Activated T-helper 1 cell treated with anti-CD3 and anti-CD28 coated beads, Interleukin-12 subunit alpha, Interleukin-12 subunit beta, Interleukin-2, Interleukin-4 antibody, amounts not matched to agents 30 ng/mL and 10 ng/mL and 1 ng/mL, durations not matched to agents 14 hours and 24 hours and 36 hours (primary cell): Measurements from ENCODE around the gene DDX42. TPM values are rescaled to one million over a fixed set of nuclear protein-coding genes. Genes with fewer than 3 reads are reported as not detected.
"Not testable (repeated sequence)": the region's sequence is repeated elsewhere in the genome, so short reads cannot be mapped to it uniquely, and the experiment has no call there.

Experiments used
- DNase-seq: peaks from one replicate; pipeline ENCODE4 v3.0.0; 2021; ENCODE audit warnings: low spot score
- H3K27ac Mint-ChIP-seq: one replicate; pipeline ENCODE4 v1.8.0; 2021; ENCODE audit warnings: mild to moderate bottlenecking, mixed read lengths
- H3K27me3 Mint-ChIP-seq: one replicate; pipeline ENCODE4 v1.8.0; 2022; ENCODE audit warnings: mild to moderate bottlenecking, moderate library complexity, mixed read lengths; ENCODE audit not compliant: insufficient read depth
- H3K36me3 Mint-ChIP-seq: one replicate; pipeline ENCODE4 v1.8.0; 2021; ENCODE audit warnings: low read depth, mixed read lengths
- H3K4me1 Mint-ChIP-seq: one replicate; pipeline ENCODE4 v1.8.0; 2021; ENCODE audit warnings: low read depth, mixed read lengths
- H3K4me3 Mint-ChIP-seq: one replicate; pipeline ENCODE4 v1.8.0; 2021; ENCODE audit warnings: mild to moderate bottlenecking, moderate library complexity, mixed read lengths
- H3K9me3 Mint-ChIP-seq: one replicate; pipeline ENCODE4 v1.8.0; 2021; ENCODE audit warnings: mixed read lengths
- intact Hi-C: fragments of 100-400 bp; cut with micrococcal nuclease; formaldehyde crosslinking; loops from one replicate; pipeline ENCODE4 v1.15.1; 2024
- total RNA-seq: library from RNA; stranded (reverse); gene quantifications from 2 replicates; pipeline ENCODE4 v1.2.3, GENCODE V29; 2022

Gene DDX42
- total RNA-seq, 1 donor from 2014 or later, result 149 TPM

DNA sequence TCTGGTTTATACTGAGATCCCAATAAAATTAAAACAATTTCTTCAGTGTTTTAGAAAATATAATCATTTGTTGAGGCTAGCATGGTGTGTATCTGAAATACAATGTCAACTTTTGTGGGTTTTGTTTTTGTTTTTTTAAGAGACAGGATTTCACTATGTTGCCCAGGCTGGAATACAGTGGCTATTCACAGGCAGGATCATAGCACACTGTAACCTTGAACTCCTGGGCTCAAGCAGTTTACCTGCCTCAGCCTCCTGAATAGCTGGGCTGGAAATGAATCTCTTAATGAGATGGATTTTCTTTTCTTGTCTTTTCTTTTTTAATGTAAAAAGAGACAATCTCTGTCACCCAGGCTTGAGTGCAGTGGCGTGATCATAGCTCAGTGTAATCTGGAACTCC lies 12.1 kb downstream of the DDX42 start:
- Mint-ChIP-seq H3K36me3 (peaks cover 27% of the 10 kb centered on the region), H3K27ac (no peak overlapping the region), H3K9me3 (no peaks in the 10 kb centered on the region), H3K4me3 (no peak overlapping the region), H3K27me3 (no peaks in the 10 kb centered on the region), H3K4me1 (peaks cover 30% of the 10 kb centered on the region)
- DNase-seq, result no peak
- intact Hi-C loops, result no loop called here

DNA sequence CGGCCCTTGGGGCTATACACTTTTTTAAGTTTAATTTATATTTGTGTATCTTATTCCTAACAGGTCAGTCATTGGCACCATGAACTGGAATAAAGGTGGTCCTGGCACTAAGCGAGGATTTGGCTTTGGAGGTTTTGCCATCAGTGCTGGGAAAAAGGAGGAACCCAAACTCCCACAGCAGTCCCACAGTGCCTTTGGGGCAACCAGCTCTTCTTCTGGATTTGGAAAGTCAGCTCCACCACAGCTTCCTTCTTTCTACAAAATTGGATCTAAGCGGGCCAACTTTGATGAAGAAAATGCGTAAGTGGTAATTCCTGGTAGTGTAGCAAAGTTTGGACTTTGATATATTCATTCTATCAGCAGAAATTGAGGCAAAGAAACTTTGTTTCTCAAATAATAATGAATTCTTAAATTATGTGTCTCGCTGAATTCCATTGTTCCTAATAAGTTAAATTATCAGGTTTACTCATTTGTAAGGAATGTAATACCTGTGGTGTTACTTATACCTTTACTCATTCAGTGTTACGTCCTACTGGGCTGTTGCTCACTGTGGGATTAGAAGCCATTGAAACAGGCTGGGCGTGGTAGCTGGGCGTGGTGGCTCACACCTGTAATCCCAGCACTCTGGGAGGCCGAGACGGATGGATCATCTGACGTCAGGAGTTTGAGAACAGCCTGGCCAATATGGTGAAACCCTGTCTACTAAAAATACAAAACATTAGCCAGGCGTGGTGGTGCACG lies 13.2 kb downstream of the DDX42 start:
- no peak for DNase-seq
- Mint-ChIP-seq H3K36me3 (peaks cover 24% of the 10 kb centered on the region), H3K4me3 (no peak overlapping the region), H3K9me3 (no peaks in the 10 kb centered on the region), H3K27me3 (no peaks in the 10 kb centered on the region), H3K27ac (no peak overlapping the region), H3K4me1 (peaks cover 26% of the 10 kb centered on the region)
- intact Hi-C loops, result no loop called here

DNA sequence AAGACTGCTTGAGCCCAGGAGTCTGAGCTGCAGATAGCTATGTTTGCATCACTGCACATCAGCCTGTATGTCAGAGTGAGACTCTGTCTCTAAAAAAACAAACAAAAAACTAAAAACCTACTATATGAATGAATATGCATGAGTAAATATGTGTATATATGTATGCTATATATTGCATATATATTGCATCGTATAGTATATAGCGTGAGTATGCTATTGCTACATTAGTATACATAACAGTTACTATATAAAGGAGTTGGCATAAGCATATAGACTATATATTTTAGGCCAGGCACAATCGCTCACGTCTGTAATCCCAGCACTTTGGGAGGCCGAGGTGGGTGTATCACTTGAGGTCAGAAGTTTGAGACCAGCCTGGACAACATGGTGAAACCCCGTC lies 16.1 kb downstream of the DDX42 start:
- Mint-ChIP-seq H3K27ac (no peak overlapping the region), H3K36me3 (peaks cover 23% of the 10 kb centered on the region), H3K4me1 (peaks cover 12% of the 10 kb centered on the region), H3K9me3 (no peaks in the 10 kb centered on the region), H3K4me3 (no peak overlapping the region), H3K27me3 (no peaks in the 10 kb centered on the region)
- DNase-seq, result no peak
- intact Hi-C loops, result no loop called here

DNA sequence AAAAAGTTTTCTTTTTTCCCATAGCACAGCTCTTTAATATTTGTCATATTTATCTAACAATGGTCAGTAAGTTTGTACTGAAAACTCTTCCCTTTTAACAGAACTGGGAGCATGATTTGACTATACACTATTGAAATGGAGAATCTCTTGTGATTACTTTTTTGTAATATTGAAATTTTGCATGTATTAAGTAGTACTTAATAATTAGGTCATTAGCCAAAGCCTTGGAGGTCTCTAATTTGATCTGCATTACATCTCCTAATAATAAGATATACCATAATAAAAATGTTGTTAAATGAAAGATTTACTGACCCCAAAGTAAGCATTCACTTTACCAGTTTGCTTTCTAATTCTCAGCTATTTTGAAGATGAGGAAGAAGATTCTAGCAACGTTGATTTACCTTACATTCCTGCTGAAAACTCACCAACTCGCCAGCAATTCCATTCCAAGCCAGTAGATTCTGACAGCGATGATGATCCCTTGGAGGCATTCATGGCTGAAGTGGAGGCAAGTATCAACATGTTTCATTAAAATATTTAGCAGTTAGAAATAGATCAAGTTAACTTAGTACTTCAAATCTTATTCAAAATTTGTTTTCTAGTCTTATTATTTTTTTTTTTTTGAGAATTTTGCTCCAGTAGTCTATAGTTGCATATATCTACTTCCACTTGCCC lies 18.2 kb downstream of the DDX42 start:
- intact Hi-C loops, result no loop called here
- peaks cover 12% of the 10 kb centered on the region for H3K4me1 Mint-ChIP-seq
- H3K9me3 Mint-ChIP-seq, result no peaks in the 10 kb centered on the region
- no peak for DNase-seq
- no peak overlapping the region for H3K27ac Mint-ChIP-seq
- no peak overlapping the region for H3K4me3 Mint-ChIP-seq
- H3K27me3 Mint-ChIP-seq, result no peaks in the 10 kb centered on the region
- H3K36me3 Mint-ChIP-seq, result peaks cover 24% of the 10 kb centered on the region

DNA sequence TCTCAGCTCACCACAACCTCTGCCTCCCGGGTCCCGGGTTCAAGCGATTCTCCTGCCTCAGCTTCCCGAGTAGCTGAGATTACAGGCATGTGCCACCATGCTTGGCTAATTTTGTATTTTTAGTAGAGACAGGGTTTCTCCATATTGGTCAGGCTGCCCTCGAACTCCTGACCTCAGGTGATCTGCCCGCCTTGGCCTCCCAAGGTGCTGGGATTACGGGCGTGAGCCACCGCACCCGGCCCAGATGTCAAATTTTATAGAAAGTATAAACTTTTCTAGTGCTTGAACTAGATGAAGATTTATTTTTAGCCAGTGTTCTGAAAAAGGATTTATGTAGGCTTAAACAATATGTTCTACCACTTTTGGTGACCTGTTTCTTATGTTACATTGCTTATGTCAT lies 22.4 kb downstream of the DDX42 start:
- H3K4me1 Mint-ChIP-seq, result peaks cover 12% of the 10 kb centered on the region
- intact Hi-C loops, H3K27me3 Mint-ChIP-seq, DNase-seq, H3K9me3 Mint-ChIP-seq, H3K27ac Mint-ChIP-seq, H3K4me3 Mint-ChIP-seq: not testable (repeated sequence)
- peaks cover 39% of the 10 kb centered on the region for H3K36me3 Mint-ChIP-seq

DNA sequence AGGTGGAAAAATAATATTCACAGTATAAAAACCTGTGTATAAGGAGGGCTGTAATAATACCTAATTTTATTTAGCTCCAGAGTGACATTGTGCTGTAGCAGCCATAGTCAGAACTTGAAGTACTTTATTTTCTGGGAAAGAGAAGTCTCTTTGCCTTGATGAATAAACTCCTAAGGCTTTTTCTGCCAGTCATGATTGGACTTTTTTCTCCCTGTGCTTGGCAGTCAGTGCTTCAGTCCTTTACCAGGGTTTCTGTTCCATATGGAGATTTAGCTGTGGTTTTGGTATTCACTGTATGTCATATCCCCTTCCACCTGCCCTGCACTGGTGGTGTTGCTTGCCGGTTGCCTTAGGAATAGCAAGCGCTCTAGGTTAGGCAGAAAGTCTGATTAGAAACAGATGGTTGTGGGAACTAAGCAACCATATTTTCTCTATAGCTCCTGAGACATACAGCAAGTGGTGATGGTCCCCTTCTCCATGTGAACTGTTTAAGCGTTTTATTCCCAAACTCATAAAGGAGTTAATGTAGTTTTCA lies 24.7 kb downstream of the DDX42 start:
- Mint-ChIP-seq H3K36me3 (peaks cover 42% of the 10 kb centered on the region), H3K27ac (no peak overlapping the region), H3K9me3 (no peaks in the 10 kb centered on the region), H3K4me1 (peaks cover 6% of the 10 kb centered on the region), H3K4me3 (no peak overlapping the region), H3K27me3 (no peaks in the 10 kb centered on the region)
- intact Hi-C loops, result no loop called here
- DNase-seq, result no peak

DNA sequence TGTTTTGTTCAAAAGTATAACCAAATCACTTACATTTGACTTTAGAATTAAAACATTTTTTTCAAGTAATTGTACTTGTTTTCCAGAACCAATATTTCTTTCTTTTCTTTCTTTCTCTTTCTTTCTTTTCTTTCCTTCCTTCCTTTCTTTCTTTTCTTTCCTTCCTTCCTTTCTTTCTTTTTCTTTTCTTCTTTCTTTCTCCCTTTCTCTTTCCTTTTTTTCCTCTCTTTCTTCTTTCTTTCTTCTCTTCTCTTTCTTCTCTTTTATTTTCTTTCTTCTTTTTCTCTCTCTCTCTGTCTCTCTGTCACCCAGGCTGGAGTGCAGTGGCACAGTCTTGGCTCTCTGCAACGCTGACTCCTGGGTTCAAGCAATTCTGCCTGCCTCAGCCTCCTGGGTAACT lies 26.8 kb downstream of the DDX42 start:
- Mint-ChIP-seq H3K9me3 (no peaks in the 10 kb centered on the region), H3K4me3 (no peak overlapping the region), H3K27me3 (no peaks in the 10 kb centered on the region), H3K4me1 (peaks cover 3% of the 10 kb centered on the region), H3K36me3 (peaks cover 42% of the 10 kb centered on the region), H3K27ac (peak overlapping the region; percentile 53)
- intact Hi-C loops, result no loop called here
- no peak for DNase-seq

DNA sequence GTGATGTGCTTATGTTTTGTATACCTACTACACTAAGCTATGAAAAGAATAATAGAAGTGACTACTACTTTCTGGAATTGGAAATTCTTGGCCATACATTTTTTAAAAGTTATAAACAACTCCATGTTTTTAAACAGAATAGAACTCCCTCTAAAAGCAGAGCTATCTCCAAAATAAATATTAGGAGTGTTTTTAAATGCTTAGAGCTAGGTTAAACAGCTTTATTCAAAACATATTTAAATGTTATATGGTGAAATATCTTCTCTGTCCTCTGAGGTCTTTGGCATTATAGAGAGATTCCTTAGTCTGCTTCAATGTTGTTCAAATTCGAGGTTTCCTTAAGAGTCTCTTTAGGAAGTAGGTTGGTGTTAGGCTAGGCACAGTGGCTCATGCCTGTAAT lies 30.4 kb downstream of the DDX42 start:
- intact Hi-C loops, result no loop called here
- Mint-ChIP-seq H3K27ac (peak overlapping the region; percentile 81), H3K4me1 (no peaks in the 10 kb centered on the region), H3K9me3 (no peaks in the 10 kb centered on the region), H3K27me3 (no peaks in the 10 kb centered on the region), H3K36me3 (peaks cover 55% of the 10 kb centered on the region), H3K4me3 (no peak overlapping the region)
- DNase-seq, result no peak

DNA sequence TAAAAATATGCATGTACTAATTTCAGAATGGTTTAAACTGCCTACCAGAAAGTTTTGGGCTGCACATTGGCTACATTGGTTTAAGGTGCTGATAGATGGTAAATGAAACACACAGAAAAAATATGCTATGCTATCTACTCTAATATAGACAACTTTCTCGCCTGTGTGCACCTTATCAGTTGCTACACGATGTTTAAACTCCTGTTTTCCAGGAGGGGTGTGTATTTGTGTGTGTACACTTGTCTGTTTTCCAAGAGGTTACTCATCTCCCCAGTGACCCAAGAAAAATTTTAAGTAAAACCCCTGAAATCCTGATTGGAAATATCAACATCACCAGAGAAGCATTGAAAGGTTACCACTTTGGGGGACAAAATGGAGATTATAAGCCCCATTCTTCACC lies 31.6 kb downstream of the DDX42 start:
- intact Hi-C loops, result no loop called here
- no peak overlapping the region for H3K27ac Mint-ChIP-seq
- no peak for DNase-seq
- no peak overlapping the region for H3K4me3 Mint-ChIP-seq
- H3K27me3 Mint-ChIP-seq, result no peaks in the 10 kb centered on the region
- H3K36me3 Mint-ChIP-seq, result peaks cover 55% of the 10 kb centered on the region
- H3K4me1 Mint-ChIP-seq, result no peaks in the 10 kb centered on the region
- no peaks in the 10 kb centered on the region for H3K9me3 Mint-ChIP-seq

DNA sequence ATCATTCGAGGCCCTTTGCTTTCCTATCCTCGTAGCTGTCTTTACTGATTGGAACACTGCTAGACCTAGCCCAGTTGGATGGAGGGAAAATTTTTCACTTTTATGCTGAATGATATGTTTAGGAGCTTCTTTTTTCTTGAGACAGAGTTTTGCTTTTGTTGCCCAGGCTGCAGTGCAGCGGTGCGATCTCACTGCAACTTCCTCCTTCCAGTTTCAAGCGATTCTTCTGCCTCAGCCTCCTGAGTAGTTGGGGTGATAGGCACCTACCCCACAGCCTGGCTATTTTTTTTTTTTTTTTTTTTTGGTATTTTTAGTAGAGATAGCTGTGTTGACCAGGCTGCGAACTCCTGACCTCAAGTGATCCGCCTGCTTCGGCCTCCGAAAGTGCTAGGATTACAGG lies 36.0 kb downstream of the DDX42 start:
- DNase-seq, result no peak
- Mint-ChIP-seq H3K27me3 (no peaks in the 10 kb centered on the region), H3K4me3 (no peak overlapping the region), H3K27ac (no peak overlapping the region), H3K9me3 (no peaks in the 10 kb centered on the region), H3K36me3 (peaks cover 64% of the 10 kb centered on the region), H3K4me1 (no peaks in the 10 kb centered on the region)
- intact Hi-C loops, result no loop called here

DNA sequence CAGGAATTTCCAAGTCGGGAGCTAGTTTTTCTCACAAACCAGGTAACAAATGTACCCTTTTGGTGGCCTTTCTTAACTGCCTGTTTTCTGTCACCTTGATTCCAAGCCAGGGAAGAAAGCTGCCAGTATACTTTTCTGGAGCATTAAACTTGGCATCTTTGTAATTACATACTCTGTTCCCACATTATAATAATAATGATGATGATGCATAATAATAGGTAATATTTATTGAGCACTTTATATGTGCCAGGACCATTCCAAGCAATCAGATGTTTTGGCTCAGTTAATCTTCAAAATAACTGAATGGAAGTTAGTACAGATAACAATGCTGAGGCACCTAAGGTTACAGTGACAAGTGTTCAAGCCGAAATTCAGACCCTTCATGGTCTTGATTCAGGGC lies 42.2 kb downstream of the DDX42 start:
- H3K4me1 Mint-ChIP-seq, result peaks cover 20% of the 10 kb centered on the region
- H3K4me3 Mint-ChIP-seq, result no peak overlapping the region
- H3K27me3 Mint-ChIP-seq, result no peaks in the 10 kb centered on the region
- peaks cover 66% of the 10 kb centered on the region for H3K36me3 Mint-ChIP-seq
- no peak overlapping the region for H3K27ac Mint-ChIP-seq
- no peaks in the 10 kb centered on the region for H3K9me3 Mint-ChIP-seq
- no peak for DNase-seq
- intact Hi-C loops, result no loop called here

DNA sequence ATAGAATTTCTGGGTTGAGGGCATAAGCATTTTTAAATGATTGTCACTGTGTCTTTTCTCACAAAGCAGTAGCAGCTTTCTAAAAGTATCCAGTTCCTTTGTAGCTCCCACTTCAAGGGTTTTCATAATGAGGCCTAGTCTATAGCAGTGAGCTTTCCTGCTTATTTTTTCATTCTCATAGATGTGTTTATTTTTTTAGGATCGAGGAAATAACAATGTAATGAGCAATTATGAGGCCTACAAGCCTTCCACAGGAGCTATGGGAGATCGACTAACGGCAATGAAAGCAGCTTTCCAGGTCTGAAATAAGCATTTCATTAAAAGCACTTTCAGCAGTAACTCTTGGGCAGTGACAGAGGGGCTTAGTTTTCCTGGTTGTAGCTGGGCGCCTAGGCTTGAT lies 42.7 kb downstream of the DDX42 start:
- Mint-ChIP-seq H3K27ac (no peak overlapping the region), H3K36me3 (peaks cover 66% of the 10 kb centered on the region), H3K4me3 (no peak overlapping the region), H3K9me3 (no peaks in the 10 kb centered on the region), H3K4me1 (peaks cover 25% of the 10 kb centered on the region), H3K27me3 (no peaks in the 10 kb centered on the region)
- intact Hi-C loops, result no loop called here
- no peak for DNase-seq

DNA sequence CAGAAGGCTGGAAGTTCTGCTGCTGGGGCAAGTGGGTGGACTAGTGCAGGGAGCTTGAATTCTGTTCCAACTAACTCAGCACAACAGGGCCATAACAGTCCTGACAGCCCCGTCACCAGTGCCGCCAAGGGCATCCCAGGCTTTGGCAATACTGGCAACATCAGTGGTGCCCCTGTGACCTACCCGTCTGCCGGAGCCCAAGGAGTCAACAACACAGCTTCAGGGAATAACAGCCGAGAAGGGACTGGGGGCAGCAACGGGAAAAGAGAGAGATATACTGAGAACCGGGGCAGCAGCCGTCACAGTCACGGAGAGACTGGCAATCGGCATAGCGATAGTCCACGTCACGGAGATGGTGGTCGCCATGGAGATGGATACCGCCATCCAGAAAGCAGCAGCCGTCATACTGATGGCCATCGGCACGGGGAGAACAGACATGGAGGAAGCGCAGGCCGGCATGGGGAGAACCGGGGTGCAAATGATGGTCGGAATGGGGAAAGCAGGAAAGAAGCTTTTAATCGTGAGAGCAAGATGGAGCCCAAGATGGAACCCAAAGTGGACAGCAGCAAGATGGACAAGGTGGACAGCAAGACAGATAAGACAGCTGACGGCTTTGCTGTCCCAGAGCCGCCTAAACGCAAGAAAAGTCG lies 43.9 kb downstream of the DDX42 start:
- intact Hi-C loops, result no loop called here
- Mint-ChIP-seq H3K9me3 (no peaks in the 10 kb centered on the region), H3K27ac (peak overlapping the region; percentile 52), H3K27me3 (no peaks in the 10 kb centered on the region), H3K4me3 (peak overlapping the region; percentile 17), H3K4me1 (peaks cover 33% of the 10 kb centered on the region), H3K36me3 (peaks cover 70% of the 10 kb centered on the region)
- no peak for DNase-seq
